Stimulated activated naive CD8-positive, alpha-beta T cell treated with anti-CD3 and anti-CD28 coated beads, Interleukin-15, Interleukin-2, amounts not matched to agents 100 U/mL and 50 U/mL, for 24 hours (primary cell): ENCODE measurements around the gene MEX3D.

ENCODE experiments used
- ATAC-seq: fragments of 150-1000 bp; cut with Tn5 transposase; one replicate; pipeline ENCODE4 v1.10.0; 2021
- DNase-seq: peaks from one replicate; pipeline ENCODE4 v3.0.0; 2021

The MEX3D gene

GRCh38 chr19:1568320-1569019 is at the start of gene MEX3D:
MEX3D (minus strand) TSS chr19:1568325; CDS start chr19:1568058, 267 bp downstream.
- ATAC-seq = peak; percentile 75
- peak; percentile 87 for DNase-seq

GRCh38 chr19:1616875-1617274 is 48.8 kb upstream of the MEX3D start:
- ATAC-seq = peak; percentile 74
- no peak for DNase-seq

- no peak for ATAC-seq
- DNase-seq = no peak
These were observed 48.3 kb upstream of the MEX3D start for GRCh38 chr19:1616396-1616795.

GRCh38 chr19:1615156-1615765 is 47.1 kb upstream of the MEX3D start:
- ATAC-seq (no peak), DNase-seq (no peak)

- DNase-seq (no peak), ATAC-seq (no peak)
These were observed 45.9 kb upstream of the MEX3D start for GRCh38 chr19:1613808-1614570.

GRCh38 chr19:1613146-1613545 is 45.0 kb upstream of the MEX3D start:
- no peak for DNase-seq
- ATAC-seq = no peak

GRCh38 chr19:1612114-1613086 is 44.3 kb upstream of the MEX3D start:
- no peak for DNase-seq
- no peak for ATAC-seq

GRCh38 chr19:1611353-1611752 is 43.2 kb upstream of the MEX3D start:
- DNase-seq = no peak
- no peak for ATAC-seq

GRCh38 chr19:1610579-1610978 is 42.5 kb upstream of the MEX3D start:
- ATAC-seq (no peak), DNase-seq (no peak)

- DNase-seq (no peak), ATAC-seq (no peak)
These were observed 41.8 kb upstream of the MEX3D start for GRCh38 chr19:1609680-1610474.

GRCh38 chr19:1609103-1609396 is 40.9 kb upstream of the MEX3D start:
- ATAC-seq (no peak), DNase-seq (no peak)

- ATAC-seq = no peak
- no peak for DNase-seq
These were observed 40.4 kb upstream of the MEX3D start for GRCh38 chr19:1608359-1609102.

GRCh38 chr19:1606138-1606651 is 38.1 kb upstream of the MEX3D start:
- ATAC-seq (no peak), DNase-seq (no peak)

- DNase-seq (peak; percentile 95), ATAC-seq (peak; percentile 87)
These were observed 37.4 kb upstream of the MEX3D start, which contains the start of gene UQCR11 for GRCh38 chr19:1605236-1606137. UQCR11 (minus strand) TSS chr19:1605462; CDS start chr19:1605409, 53 bp downstream.

GRCh38 chr19:1602091-1602707 is 34.1 kb upstream of the MEX3D start:
- ATAC-seq = no peak
- DNase-seq = no peak

GRCh38 chr19:1601613-1602064 is 33.5 kb upstream of the MEX3D start:
- DNase-seq = no peak
- ATAC-seq = no peak

GRCh38 chr19:1599460-1599846 is 31.3 kb upstream of the MEX3D start:
- no peak for DNase-seq
- ATAC-seq = no peak

GRCh38 chr19:1598777-1599459 is 30.8 kb upstream of the MEX3D start:
- ATAC-seq = no peak
- DNase-seq = no peak
